NCI-H146 treated with DMSO at 0.1 percent for 48 hours (cell line): ENCODE results near the gene RBM4B.

Source experiments
- DNase-seq: peaks from one replicate; lab custom pipeline; 2025; ENCODE audit not compliant: unreplicated experiment; lab: John Stamatoyannopoulos, UW

Gene RBM4B

DNA sequence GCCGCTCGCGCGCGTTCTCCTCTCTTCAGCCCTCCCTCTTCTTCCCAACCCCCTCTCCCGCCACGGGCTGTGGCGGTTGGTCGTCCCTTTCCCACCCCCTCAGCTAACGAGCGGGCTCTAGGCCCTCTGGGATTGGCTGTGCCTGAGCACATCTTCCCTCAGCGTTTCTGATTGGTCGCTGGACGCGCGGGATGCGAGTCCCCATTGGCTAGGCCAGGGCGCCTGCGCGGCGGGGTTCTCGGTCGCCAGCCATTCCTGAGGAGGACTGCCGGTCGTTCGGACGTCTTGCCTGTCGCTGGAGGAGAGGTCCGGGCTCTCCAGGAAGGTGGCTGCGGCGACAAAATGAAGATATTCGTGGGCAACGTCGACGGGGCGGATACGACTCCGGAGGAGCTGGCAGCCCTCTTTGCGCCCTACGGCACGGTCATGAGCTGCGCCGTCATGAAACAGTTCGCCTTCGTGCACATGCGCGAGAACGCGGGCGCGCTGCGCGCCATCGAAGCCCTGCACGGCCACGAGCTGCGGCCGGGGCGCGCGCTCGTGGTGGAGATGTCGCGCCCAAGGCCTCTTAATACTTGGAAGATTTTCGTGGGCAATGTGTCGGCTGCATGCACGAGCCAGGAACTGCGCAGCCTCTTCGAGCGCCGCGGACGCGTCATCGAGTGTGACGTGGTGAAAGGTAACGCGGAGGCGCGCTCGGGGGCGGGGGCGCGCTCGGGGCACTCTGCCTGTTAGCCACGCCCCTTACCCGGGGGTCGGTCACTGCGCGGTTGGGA is 61.1 kb downstream of the RBM4B start, which contains the start of gene RBM14:
RBM14 (plus strand) TSS at position 252 of the 776 bp plus-strand sequence; CDS start at position 343, 91 bp downstream.
- peak; percentile 98 for DNase-seq
